GM19240 (cell line): ENCODE data around the gene ADCK2.
"Not testable (repeated sequence)": the region's sequence is repeated elsewhere in the genome, so short reads cannot be mapped to it uniquely, and the experiment has no call there.

Experiments
- DNase-seq: peaks from one replicate; pipeline ENCODE4 v3.0.0; 2011; ENCODE audit warnings: low spot score; ENCODE audit not compliant: insufficient read length

ADCK2 gene

DNA sequence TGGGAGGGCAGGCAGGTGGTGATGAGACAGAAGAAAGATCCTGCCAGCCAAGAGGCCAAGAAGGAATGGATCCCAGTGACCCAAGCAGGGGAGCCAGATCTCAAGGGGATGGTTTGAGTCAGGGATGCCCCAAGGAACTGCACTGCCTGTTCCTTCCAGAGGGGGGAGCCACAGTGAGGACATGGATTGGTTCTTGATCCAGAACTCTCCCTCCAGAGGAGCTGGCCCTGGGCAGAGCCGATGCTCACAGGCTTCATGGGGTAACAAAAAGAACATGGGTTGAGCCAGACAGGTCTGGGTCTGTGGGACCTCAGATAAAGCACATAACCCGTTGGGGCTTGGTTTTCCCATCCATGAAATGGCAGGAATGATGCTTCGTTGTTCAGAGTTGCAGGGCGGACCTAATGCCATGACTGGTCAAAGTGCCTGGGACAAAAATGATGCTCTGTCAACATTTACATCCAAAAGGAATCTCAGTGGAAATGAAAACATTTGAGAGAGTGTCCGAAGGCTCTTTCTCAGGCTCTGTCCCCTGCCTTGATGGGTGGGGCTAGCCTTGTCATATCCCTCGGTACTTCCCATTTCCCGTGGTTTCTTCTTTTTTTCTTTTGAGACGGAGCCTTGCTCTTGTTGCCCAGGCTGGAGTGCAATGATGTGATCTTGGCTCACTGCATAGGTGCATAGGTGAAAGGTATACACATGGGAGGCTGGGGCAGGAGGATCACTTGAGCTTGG is 27.4 kb upstream of the ADCK2 start:
- DNase-seq: no peak

- DNase-seq: peak; percentile 49
Observed at GRCh38 chr7:140646931-140647647, 25.7 kb upstream of the ADCK2 start.

- no peak for DNase-seq
Observed at GRCh38 chr7:140649556-140650205, 23.1 kb upstream of the ADCK2 start.

GRCh38 chr7:140650367-140650766 is 22.4 kb upstream of the ADCK2 start:
- DNase-seq: no peak

GRCh38 chr7:140653319-140654108 is 19.2 kb upstream of the ADCK2 start:
- no peak for DNase-seq

DNA sequence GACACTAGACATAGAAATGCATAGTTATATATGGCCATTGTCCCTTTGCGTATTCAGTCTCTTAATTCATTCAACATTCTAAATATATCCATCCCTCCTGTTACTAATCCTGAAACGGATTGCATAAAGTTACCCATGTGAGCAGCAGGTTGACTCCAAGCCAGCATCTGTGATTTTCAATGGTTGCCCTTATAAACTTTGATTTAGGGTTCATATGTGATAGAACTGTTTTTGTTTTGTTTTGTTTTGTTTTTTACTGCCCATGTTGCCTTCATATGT is 18.7 kb upstream of the ADCK2 start:
- DNase-seq: no peak

- DNase-seq: no peak
Observed at GRCh38 chr7:140654661-140655060, 18.1 kb upstream of the ADCK2 start.

- no peak for DNase-seq
Observed at GRCh38 chr7:140655511-140656408, 17.0 kb upstream of the ADCK2 start.

DNA sequence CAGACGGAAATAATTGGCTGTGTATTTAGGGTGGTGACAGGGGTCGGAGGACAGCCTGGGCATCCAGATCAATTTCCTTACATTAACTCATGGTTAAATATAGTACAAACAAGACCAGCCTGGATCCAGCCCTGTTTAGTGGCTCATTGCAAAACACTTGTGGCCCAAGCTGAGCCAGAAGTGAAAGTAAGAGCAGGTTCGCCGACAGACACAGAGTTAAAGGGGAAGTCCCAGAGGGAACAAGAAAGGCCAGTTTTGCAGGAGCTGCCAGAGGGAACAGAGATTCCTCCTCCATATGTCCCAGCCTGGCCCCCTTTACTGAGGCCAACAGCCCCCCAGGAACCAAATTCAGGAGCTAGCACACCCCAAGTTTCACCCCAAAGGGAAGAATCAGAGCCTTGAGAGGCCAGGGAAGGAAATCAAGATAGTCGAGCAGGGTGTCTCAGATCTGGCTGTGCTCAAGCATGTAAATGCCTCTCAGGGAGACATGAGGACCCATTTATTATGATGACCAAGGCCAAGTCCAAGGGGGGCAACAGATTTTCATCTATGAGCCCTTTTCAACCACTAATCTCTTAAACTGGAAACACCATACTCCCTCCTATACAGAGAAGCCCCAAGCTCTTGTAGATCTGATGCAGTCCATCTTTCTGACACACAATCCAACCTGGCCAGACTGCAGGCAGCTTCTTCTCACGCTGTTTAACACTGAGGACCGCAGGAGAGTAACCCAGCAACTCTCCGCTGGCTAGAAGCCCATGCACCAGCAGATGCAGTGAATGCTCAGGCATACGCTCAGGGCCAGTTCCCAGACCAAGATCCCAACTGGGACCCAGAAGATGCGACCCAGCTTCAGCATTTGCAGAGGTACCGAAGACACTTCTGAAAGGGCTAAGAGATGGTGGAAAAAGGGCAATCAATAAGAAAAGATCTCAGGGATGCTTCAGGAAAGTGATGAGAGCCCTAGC is 15.9 kb upstream of the ADCK2 start:
- no peak for DNase-seq

GRCh38 chr7:140657891-140658290 is 14.9 kb upstream of the ADCK2 start:
- DNase-seq: no peak

- DNase-seq: no peak
Observed at GRCh38 chr7:140659856-140660255, 12.9 kb upstream of the ADCK2 start.

DNA sequence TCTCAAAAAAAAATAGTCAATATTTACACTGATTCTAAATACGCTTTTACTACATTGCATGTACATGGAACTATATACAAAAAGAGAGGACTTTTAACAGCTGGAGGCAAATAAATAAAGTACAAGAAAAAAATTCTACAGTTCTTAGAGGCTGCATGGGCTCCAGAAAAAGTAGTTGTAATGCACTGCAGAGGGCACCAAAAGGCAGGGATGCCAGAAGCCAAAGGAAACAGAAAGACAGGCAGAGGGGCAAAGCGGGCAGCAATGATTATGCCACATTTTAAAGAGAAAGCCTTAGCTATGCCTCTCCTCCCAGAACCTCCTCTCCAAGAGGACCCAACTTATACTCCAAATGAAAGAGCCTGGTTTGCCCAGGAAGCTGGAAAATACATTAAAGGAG is 11.6 kb upstream of the ADCK2 start:
- DNase-seq: no peak

- DNase-seq: not testable (repeated sequence)
Observed at GRCh38 chr7:140662938-140663337, 9.8 kb upstream of the ADCK2 start.

DNA sequence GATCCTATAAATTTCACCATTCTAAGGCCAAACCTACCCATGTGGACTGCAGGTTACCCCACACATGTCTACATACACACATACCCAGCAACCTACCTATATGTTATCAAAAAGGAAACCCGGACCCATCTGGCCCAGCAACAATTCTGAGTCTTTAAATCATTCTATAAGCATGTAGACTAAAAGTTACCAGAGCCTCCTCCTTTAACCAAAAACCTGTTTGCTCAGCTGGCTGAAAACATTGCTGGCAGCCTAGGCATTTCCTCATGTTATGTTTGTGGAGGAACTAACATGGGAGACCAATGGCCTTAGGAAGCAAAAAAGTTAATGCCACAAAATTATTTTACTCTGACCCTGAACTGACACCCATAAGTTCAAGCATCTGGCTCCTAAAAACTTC is 5.3 kb upstream of the ADCK2 start:
- no peak for DNase-seq

GRCh38 chr7:140668641-140669040 is 4.1 kb upstream of the ADCK2 start:
- no peak for DNase-seq

DNA sequence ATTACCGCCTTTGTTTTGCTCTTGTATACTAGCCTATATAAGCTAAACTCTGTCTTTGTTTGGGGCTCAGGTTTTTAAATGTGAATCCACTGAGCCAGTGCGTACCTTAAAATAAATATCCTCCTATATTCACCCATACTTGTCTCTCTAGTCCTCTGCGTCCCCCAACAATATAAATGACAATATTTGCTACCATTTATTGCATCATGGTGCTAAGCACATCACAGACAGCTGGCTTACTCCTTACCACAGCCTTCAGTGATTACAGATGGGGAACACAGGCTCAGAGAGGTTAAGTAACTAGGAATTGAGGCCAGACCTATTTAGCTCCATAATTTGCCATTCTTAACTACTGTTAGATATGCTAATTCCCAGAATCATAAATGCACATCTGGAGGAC is 3.4 kb upstream of the ADCK2 start:
- no peak for DNase-seq

GRCh38 chr7:140669862-140670261 is 2.9 kb upstream of the ADCK2 start:
- not testable (repeated sequence) for DNase-seq

- DNase-seq: no peak
Observed at GRCh38 chr7:140670343-140670935, 2.3 kb upstream of the ADCK2 start.

- no peak for DNase-seq
Observed at GRCh38 chr7:140671966-140672365, 779 bp upstream of the ADCK2 start.
